Measurements from ENCODE around the gene CDH1.
"Not testable (repeated sequence)": the region's sequence is repeated elsewhere in the genome, so short reads cannot be mapped to it uniquely, and the experiment has no call there.

The CDH1 gene

GRCh38 chr16:68784721-68785120 lies 47.6 kb downstream of the CDH1 start:
- no peaks in the 10 kb centered on the region for H3K36me3 Mint-ChIP-seq (ENCODE audit: low read depth)
- H3K27ac Mint-ChIP-seq = no peak overlapping the region
- H3K9me3 Mint-ChIP-seq = no peaks in the 10 kb centered on the region

GRCh38 chr16:68785715-68786114 lies 48.6 kb downstream of the CDH1 start:
- no peak overlapping the region for H3K27ac Mint-ChIP-seq
- peaks cover 6% of the 10 kb centered on the region for H3K4me1 Mint-ChIP-seq (ENCODE audit: low read depth)
- no peak overlapping the region for H3K4me3 Mint-ChIP-seq
- H3K27me3 Mint-ChIP-seq = peaks cover 10% of the 10 kb centered on the region
- no peaks in the 10 kb centered on the region for H3K9me3 Mint-ChIP-seq
- H3K36me3 Mint-ChIP-seq (ENCODE audit: low read depth) = no peaks in the 10 kb centered on the region

More at GRCh38 chr16:68784721-68785120, 47.6 kb downstream of the CDH1 start:
- Mint-ChIP-seq H3K4me3 (no peak overlapping the region), H3K27me3 (peaks cover 13% of the 10 kb centered on the region), H3K4me1 (ENCODE audit: low read depth) (peaks cover 6% of the 10 kb centered on the region)

- Mint-ChIP-seq H3K36me3 (ENCODE audit: low read depth) (no peaks in the 10 kb centered on the region), H3K4me1 (ENCODE audit: low read depth) (peaks cover 6% of the 10 kb centered on the region), H3K27ac (no peak overlapping the region), H3K9me3 (no peaks in the 10 kb centered on the region), H3K4me3 (no peak overlapping the region), H3K27me3 (peaks cover 8% of the 10 kb centered on the region)
Measured at GRCh38 chr16:68786685-68787418, 49.8 kb downstream of the CDH1 start.

GRCh38 chr16:68787419-68787807 lies 50.3 kb downstream of the CDH1 start:
- not testable (repeated sequence) for H3K36me3 Mint-ChIP-seq (ENCODE audit: low read depth); H3K27me3 Mint-ChIP-seq; H3K27ac Mint-ChIP-seq; H3K4me3 Mint-ChIP-seq; H3K4me1 Mint-ChIP-seq (ENCODE audit: low read depth); H3K9me3 Mint-ChIP-seq

GRCh38 chr16:68790130-68790761 lies 53.2 kb downstream of the CDH1 start:
- Mint-ChIP-seq H3K36me3 (ENCODE audit: low read depth) (no peaks in the 10 kb centered on the region), H3K9me3 (no peaks in the 10 kb centered on the region), H3K4me1 (ENCODE audit: low read depth) (no peaks in the 10 kb centered on the region), H3K27me3 (peaks cover 4% of the 10 kb centered on the region), H3K4me3 (no peak overlapping the region), H3K27ac (no peak overlapping the region)

- Mint-ChIP-seq H3K4me3 (no peak overlapping the region), H3K27ac (no peak overlapping the region), H3K36me3 (ENCODE audit: low read depth) (no peaks in the 10 kb centered on the region), H3K9me3 (no peaks in the 10 kb centered on the region), H3K4me1 (ENCODE audit: low read depth) (no peaks in the 10 kb centered on the region), H3K27me3 (peaks cover 4% of the 10 kb centered on the region)
Measured at GRCh38 chr16:68790944-68791343, 53.9 kb downstream of the CDH1 start.

- Mint-ChIP-seq H3K4me1 (ENCODE audit: low read depth) (no peaks in the 10 kb centered on the region), H3K27me3 (no peaks in the 10 kb centered on the region), H3K9me3 (no peaks in the 10 kb centered on the region), H3K36me3 (ENCODE audit: low read depth) (no peaks in the 10 kb centered on the region), H3K4me3 (no peak overlapping the region), H3K27ac (no peak overlapping the region)
Measured at GRCh38 chr16:68792465-68793324, 55.6 kb downstream of the CDH1 start.

GRCh38 chr16:68793401-68793857 lies 56.3 kb downstream of the CDH1 start:
- Mint-ChIP-seq H3K27ac (no peak overlapping the region), H3K9me3 (no peaks in the 10 kb centered on the region), H3K36me3 (ENCODE audit: low read depth) (no peaks in the 10 kb centered on the region), H3K27me3 (peaks cover 3% of the 10 kb centered on the region), H3K4me1 (ENCODE audit: low read depth) (no peaks in the 10 kb centered on the region), H3K4me3 (no peak overlapping the region)

GRCh38 chr16:68798398-68798797 lies 61.3 kb downstream of the CDH1 start:
- no peak overlapping the region for H3K4me3 Mint-ChIP-seq
- no peak overlapping the region for H3K27ac Mint-ChIP-seq
- no peaks in the 10 kb centered on the region for H3K4me1 Mint-ChIP-seq (ENCODE audit: low read depth)
- H3K9me3 Mint-ChIP-seq = no peaks in the 10 kb centered on the region
- H3K27me3 Mint-ChIP-seq = peaks cover 4% of the 10 kb centered on the region
- H3K36me3 Mint-ChIP-seq (ENCODE audit: low read depth) = no peaks in the 10 kb centered on the region

GRCh38 chr16:68800257-68800875 lies 63.3 kb downstream of the CDH1 start:
- no peaks in the 10 kb centered on the region for H3K4me1 Mint-ChIP-seq (ENCODE audit: low read depth)
- H3K36me3 Mint-ChIP-seq (ENCODE audit: low read depth) = no peaks in the 10 kb centered on the region
- H3K27ac Mint-ChIP-seq = no peak overlapping the region
- H3K9me3 Mint-ChIP-seq = no peaks in the 10 kb centered on the region
- no peak overlapping the region for H3K4me3 Mint-ChIP-seq
- peaks cover 4% of the 10 kb centered on the region for H3K27me3 Mint-ChIP-seq

- Mint-ChIP-seq H3K4me1 (ENCODE audit: low read depth) (no peaks in the 10 kb centered on the region), H3K9me3 (no peaks in the 10 kb centered on the region), H3K36me3 (ENCODE audit: low read depth) (no peaks in the 10 kb centered on the region), H3K27ac (no peak overlapping the region), H3K27me3 (peaks cover 4% of the 10 kb centered on the region), H3K4me3 (no peak overlapping the region)
Measured at GRCh38 chr16:68802190-68802589, 65.1 kb downstream of the CDH1 start.

- H3K9me3 Mint-ChIP-seq = no peaks in the 10 kb centered on the region
- H3K27me3 Mint-ChIP-seq = peaks cover 1% of the 10 kb centered on the region
- H3K27ac Mint-ChIP-seq = no peak overlapping the region
- no peaks in the 10 kb centered on the region for H3K4me1 Mint-ChIP-seq (ENCODE audit: low read depth)
- H3K4me3 Mint-ChIP-seq = no peak overlapping the region
- no peaks in the 10 kb centered on the region for H3K36me3 Mint-ChIP-seq (ENCODE audit: low read depth)
Measured at GRCh38 chr16:68806422-68806821, 69.3 kb downstream of the CDH1 start.

- no peak overlapping the region for H3K4me3 Mint-ChIP-seq
- no peaks in the 10 kb centered on the region for H3K4me1 Mint-ChIP-seq (ENCODE audit: low read depth)
- no peaks in the 10 kb centered on the region for H3K36me3 Mint-ChIP-seq (ENCODE audit: low read depth)
- peaks cover 4% of the 10 kb centered on the region for H3K27me3 Mint-ChIP-seq
- no peak overlapping the region for H3K27ac Mint-ChIP-seq
- H3K9me3 Mint-ChIP-seq = no peaks in the 10 kb centered on the region
Measured at GRCh38 chr16:68806981-68807380, 69.9 kb downstream of the CDH1 start.

- Mint-ChIP-seq H3K27me3 (peaks cover 4% of the 10 kb centered on the region), H3K27ac (no peak overlapping the region), H3K4me1 (ENCODE audit: low read depth) (no peaks in the 10 kb centered on the region), H3K36me3 (ENCODE audit: low read depth) (no peaks in the 10 kb centered on the region), H3K9me3 (no peaks in the 10 kb centered on the region), H3K4me3 (no peak overlapping the region)
Measured at GRCh38 chr16:68814516-68814915, 77.4 kb downstream of the CDH1 start.
